GM19035 (cell line): Measurements from ENCODE around the gene ZNF568.

ENCODE experiments used
- ATAC-seq: cut with Tn5 transposase; IDR thresholded peaks from one replicate; pipeline ENCODE4 v1.9.1; 2021; ENCODE audit not compliant: unreplicated experiment

Gene ZNF568

DNA sequence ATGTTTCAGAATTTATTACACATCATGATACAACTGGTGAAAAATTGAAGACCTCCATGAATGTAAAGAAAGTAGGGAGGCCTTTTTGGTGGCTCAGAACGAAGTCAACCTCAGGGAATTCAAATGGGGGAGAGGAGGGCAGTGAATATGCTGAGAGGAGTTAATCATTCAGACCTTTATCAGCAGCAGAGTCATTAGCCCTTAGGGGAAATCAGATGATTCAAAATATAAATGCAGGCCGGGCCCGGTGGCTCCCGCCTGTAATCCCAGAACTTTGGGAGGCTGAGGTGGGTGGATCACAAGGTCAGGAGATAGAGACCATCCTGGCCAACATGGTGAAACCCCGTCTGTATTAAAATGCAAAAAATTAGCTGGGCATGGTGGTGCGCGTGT lies 81.7 kb downstream of the ZNF568 start:
- ATAC-seq: no peak

GRCh38 chr19:36999313-36999712 lies 83.2 kb downstream of the ZNF568 start:
- ATAC-seq: no peak

DNA sequence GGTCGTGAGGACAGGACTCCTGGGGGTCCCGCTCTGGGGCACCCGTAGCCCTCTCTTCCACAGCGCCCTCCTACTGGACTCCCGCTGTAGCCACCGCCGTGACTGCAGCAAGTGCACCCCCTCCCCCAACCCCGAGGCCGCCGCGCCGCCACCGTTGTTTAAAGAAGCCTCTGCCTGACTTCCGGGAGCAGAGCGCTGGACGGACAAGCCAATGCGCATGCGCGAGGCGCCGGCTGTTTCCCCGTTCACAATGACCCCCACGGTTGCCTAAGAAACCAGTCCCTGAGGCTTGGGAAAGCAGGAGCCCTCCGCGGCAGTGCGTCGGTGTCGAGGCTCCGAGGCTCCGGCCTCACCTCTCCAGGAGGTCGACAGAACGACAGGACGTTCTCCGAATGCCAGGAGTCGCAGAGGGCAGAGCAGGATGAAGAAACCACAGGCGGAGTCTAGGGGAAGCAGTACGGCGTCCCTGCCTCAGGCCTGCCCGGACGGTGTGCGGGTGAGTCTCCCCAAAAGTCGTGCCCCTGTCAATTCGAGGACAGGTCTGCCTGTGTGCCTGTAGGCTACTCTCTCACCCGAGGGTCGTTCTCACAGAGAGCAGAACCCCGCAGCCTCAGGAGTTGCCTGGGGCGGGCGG lies 91.6 kb downstream of the ZNF568 start:
- no peak for ATAC-seq

DNA sequence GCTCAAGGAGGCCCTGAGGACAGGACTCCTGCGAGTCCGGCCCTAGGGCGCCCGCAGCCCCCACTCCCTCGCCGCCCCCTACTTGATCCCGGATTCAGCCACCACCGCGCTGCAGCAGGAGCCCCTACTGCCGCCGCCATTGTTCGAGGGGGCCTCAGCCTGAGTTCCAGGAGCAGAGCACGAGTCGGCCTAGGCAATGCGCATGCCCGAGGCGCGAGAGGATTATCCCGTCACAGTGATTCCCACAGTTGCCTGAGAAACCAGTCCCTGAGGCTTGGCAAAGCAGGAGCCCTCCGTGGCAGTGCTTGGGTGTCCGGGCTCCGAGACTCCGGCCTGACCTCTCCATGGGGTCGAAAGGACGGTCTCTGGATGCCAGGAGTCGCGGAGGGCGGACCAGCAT lies 93.7 kb downstream of the ZNF568 start:
- ATAC-seq: no peak

GRCh38 chr19:37012093-37012745 lies 96.1 kb downstream of the ZNF568 start:
- ATAC-seq: no peak

GRCh38 chr19:37014456-37014855 lies 98.3 kb downstream of the ZNF568 start:
- no peak for ATAC-seq

- no peak for ATAC-seq
Measured at GRCh38 chr19:37045140-37045539, 129.0 kb downstream of the ZNF568 start.
